ENCODE measurements around the gene PRKCA.

GRCh38 chr17:66632731-66633130 lies 330.3 kb downstream of the PRKCA start:
- no peak for TF ChIP-seq YY1 (IDR thresholded peaks at IDR 0.05; ENCODE audit: insufficient read depth, insufficient read length)
- no peak for TF ChIP-seq ZNF274 (IDR thresholded peaks at IDR 0.05; ENCODE audit: low read depth, low read length)

All from NT2/D1 (cell line).